GM12865 (cell line): ENCODE measurements around the gene SMIM3.

Source experiments
- DNase-seq: peaks from one replicate; pipeline ENCODE4 v3.0.0; 2010; ENCODE audit warnings: low read depth
- H3K4me3 ChIP-seq: 2 replicates; pipeline ENCODE4 v1.5.1; 2011; ENCODE audit warnings: mild to moderate bottlenecking, low read depth, low read length, control low read depth
- TF ChIP-seq, protein P1 (sequence below): IDR thresholded peaks from 2 replicates; pipeline ENCODE4 v1.5.1; 2011; ENCODE audit warnings: low read length, control low read depth, low read depth, inconsistent platforms; ENCODE audit not compliant: insufficient read depth; ENCODE audit errors: missing control alignments

SMIM3 gene

DNA sequence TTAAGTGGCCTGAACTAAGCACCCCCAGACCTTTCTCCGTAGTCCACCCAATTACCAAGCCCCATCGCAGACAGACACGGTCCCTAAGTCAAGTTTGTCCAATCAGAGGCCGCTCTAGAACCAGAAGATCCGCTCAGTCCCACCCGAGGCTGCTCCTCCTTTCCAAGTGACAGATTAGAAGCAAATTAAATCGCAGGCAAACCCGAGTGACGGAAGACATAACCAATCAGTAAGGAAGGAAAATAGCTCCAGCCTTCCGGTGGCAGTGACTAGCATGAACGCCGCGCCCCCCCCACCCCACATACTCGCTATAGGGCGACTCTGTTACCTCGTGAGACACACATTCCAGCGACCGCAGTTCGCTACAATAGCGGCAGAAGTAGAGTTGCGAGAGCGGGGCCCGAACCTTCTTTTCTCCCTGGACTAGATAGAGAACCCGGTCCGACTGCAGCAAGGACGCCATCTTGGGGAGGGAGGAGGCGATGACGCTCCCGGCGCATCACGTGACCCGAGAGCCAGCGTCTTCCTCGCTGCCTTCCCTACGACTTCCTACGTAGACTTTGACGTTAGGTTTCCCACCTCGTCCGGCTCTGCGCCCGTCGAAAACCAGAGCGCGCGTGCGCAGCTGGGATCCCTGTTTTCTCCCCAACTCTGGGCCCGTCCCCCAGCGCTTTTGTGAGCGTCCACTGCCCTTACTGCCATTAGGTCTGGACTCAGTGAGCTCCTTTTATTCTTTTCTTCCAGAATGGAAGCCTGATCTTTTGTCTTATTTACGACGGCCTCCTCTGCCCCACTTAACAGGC, 19.8 kb upstream of the SMIM3 start, which contains the start of gene DCTN4:
Gene DCTN4, minus strand, starts transcription at position 487 of the 803 bp plus-strand sequence. Its CDS starts 24 bp downstream, at position 463.
- H3K4me3 ChIP-seq, result peak within 1 kb of the TSS; percentile 98
- TF ChIP-seq, protein P1, sequence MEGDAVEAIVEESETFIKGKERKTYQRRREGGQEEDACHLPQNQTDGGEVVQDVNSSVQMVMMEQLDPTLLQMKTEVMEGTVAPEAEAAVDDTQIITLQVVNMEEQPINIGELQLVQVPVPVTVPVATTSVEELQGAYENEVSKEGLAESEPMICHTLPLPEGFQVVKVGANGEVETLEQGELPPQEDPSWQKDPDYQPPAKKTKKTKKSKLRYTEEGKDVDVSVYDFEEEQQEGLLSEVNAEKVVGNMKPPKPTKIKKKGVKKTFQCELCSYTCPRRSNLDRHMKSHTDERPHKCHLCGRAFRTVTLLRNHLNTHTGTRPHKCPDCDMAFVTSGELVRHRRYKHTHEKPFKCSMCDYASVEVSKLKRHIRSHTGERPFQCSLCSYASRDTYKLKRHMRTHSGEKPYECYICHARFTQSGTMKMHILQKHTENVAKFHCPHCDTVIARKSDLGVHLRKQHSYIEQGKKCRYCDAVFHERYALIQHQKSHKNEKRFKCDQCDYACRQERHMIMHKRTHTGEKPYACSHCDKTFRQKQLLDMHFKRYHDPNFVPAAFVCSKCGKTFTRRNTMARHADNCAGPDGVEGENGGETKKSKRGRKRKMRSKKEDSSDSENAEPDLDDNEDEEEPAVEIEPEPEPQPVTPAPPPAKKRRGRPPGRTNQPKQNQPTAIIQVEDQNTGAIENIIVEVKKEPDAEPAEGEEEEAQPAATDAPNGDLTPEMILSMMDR, result no peak
- peak; percentile 98 for DNase-seq

DNA sequence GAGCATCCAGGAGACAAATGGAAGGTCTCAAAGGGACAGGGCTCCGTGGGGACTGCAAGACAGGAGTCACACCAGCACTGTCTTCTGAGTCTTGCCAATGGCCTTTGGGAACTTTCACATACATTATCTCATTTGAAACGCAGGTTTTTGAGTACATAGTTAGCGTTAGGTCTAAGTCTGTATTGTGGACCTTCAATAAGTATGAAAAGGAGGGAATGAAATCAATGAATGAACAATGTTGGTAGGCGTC, 19.3 kb upstream of the SMIM3 start:
- H3K4me3 ChIP-seq, result peak overlapping the region; percentile 98
- DNase-seq, result no peak
- TF ChIP-seq, protein P1, result no peak

DNA sequence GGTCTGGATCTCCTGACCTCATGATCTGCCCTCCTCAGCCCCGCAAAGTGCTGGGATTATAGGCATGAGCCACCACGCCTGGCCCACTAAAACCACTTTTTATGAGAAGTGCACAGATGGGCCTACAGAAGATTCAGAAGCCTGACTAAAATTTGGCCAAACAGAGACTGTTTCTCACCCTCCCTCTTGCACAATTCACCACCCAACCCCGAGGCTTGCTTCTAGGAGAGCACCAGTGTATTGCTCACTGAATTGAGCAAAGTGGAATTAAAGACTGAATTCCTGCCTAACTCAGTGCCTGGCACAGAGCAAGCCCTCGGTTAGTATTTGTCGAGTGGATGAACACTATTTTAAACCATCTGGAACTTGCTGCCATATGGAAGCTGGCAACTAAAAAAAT, 16.3 kb upstream of the SMIM3 start:
- no peak overlapping the region for H3K4me3 ChIP-seq
- TF ChIP-seq, protein P1, result no peak
- DNase-seq, result no peak

DNA sequence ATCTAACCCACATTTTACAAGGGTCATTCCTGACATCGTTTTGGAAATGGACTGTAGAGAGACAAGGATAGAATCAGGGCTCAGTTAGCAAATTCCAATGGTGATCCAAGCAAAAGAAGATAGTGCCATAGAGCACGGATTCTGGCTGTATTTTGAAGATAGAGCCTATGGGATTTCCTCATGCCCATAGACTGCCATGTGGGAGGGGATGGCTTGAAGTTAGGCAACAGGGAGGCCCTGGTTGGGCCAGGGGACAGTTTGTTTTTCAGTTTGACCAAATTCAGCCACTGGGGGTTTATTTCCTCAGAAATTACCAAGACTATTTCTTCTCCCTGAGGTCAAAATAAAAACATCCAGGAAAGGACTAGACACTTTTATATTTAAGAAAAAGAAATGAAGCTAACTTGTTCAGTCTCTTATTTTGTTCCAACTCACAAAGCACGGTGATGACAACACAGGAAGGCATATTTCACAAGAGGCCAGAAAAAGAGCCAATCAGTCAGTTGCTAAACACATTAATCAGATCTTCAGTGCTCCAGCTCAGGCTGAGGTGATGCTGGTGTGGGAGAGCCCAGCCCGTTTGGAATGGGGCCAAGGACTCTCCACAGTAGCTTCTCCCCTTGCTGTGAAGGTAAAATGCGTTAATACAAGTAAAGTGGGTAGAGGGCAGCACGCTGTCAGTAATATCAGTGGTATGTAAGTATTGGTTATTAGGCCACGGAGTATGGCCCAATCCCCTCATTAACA, 15.4 kb upstream of the SMIM3 start:
- TF ChIP-seq, protein P1, result no peak
- H3K4me3 ChIP-seq, result no peak overlapping the region
- no peak for DNase-seq

DNA sequence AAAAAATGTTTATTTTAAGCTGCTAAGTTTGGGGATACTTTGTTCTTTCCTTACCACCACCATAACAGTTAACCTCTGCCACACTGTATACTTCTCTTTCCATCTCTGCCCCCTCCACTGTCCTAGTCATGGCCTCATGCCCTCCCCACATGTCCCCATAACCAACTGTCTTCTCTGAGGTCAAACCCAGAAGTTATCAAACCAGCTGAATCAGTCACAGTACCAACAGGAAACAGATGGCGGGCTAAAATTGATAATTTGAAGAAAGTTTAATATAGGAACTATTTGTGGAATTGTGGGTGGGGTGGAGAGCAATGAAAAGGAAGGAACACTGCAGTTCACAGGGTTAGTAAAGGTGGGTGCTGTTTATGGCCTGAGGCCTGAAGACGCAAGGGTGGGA, 14.0 kb upstream of the SMIM3 start:
- no peak for DNase-seq
- TF ChIP-seq, protein P1, result no peak
- no peak overlapping the region for H3K4me3 ChIP-seq

DNA sequence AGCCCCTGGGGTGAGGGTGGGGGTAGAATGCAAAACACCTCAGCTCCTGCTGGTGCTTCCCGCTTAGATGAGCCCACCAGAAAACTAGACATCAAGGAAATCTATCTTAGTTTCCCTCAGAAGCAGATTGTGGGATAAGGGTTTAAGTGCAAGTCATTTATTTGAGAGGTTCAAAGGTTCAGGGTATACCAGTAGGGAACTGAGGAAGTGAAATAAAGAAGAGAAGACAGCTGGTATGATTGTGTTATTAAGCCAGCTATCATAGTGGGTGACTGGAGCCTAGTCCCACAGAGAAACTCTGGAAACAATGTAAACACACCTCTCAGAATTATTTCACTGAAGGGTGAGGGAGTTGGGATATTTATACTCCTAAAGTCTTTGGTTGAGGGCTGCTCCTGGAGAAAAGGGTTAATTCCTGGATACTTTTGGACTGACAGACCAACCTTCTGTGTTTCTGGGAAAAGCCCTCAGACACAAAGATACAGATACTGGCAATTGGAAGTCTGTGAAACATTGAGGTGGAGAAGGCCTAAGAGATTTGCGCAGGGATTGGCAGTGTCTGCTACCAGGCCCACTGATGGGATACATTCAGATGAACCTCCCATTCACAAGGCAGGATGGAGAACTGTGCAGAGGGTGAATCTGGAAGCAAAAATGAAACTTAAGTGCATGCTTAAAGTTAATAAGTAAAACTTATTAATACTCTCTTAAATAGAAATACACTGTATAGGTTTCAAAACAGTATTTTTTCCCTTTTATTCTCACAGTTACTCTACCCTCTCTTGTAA, 13.4 kb upstream of the SMIM3 start:
- no peak overlapping the region for H3K4me3 ChIP-seq
- no peak for DNase-seq
- TF ChIP-seq, protein P1, result no peak
